ENCODE measurements around the gene TEX53. TPM values are rescaled to one million over a fixed set of nuclear protein-coding genes. Genes with fewer than 3 reads are reported as not detected.

Gene TEX53
- total and polyA plus RNA-seq, 2 donors (not counting 1 experiment from before 2014, with no cell fraction given) = not detected

DNA sequence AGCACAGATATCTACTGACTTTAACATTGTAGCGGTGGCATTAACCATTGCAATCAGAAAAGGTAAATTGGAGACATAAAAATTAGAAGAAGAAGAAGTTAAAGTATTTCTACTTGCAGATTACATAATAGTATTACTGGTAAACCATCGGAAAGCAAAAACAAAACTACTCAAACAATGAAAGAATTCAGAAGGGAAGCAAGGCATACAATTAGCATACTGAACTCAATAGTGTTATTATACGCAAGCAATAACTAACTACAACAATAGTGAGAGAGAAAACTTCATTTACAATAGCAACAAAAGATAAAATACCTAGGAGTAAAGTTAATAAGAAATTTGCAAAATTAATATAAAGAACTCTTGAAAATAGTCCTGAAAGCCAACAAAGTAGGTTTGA is 6.6 kb upstream of the TEX53 start:
- Histone ChIP-seq H3K4me3 (replicated peaks in 1 of 4; ENCODE audit: control extremely low read depth in 1 of 4, insufficient read depth in 1 of 4, low read depth in 3 of 4, low read length in 4 of 4) (no peak overlapping the region), H3K27me3 (ENCODE audit: control insufficient read depth, insufficient read depth, low read length) (peaks cover 5% of the 10 kb centered on the region), H3K27ac (ENCODE audit: insufficient read depth, low read length) (no peak overlapping the region), H4K20me1 (ENCODE audit: control insufficient read depth, extremely low read depth, insufficient read depth, low read length) (no peaks in the 10 kb centered on the region), H2AFZ (ENCODE audit: low read length) (no peak overlapping the region), H3K9me3 (ENCODE audit: control insufficient read depth, insufficient read depth, low read depth, low read length) (no peaks in the 10 kb centered on the region), H3K4me1 (ENCODE audit: control insufficient read depth, extremely low read depth, insufficient read depth, low read length) (no peaks in the 10 kb centered on the region), H3K4me2 (ENCODE audit: extremely low read depth, insufficient read depth, low read length) (no peak overlapping the region), H3K9ac (ENCODE audit: insufficient read depth, low read length) (no peak overlapping the region), H3K36me3 (ENCODE audit: control insufficient read depth, insufficient read depth, low read length) (no peaks in the 10 kb centered on the region), H3K79me2 (ENCODE audit: control insufficient read depth, insufficient read depth, low read length) (no peaks in the 10 kb centered on the region)
- TF ChIP-seq EZH2 (IDR thresholded peaks at IDR 0.05; ENCODE audit: low read length, missing control alignments) (no peak), CTCF (conservative IDR thresholded peaks at IDR 0.05 in 1 of 2, IDR thresholded peaks at IDR 0.05 in 1 of 2; ENCODE audit: low read depth in 1 of 2, low read length in 2 of 2) (no peak)
- DNase-seq (ENCODE audit: low read depth in 2 of 2) = no peak

DNA sequence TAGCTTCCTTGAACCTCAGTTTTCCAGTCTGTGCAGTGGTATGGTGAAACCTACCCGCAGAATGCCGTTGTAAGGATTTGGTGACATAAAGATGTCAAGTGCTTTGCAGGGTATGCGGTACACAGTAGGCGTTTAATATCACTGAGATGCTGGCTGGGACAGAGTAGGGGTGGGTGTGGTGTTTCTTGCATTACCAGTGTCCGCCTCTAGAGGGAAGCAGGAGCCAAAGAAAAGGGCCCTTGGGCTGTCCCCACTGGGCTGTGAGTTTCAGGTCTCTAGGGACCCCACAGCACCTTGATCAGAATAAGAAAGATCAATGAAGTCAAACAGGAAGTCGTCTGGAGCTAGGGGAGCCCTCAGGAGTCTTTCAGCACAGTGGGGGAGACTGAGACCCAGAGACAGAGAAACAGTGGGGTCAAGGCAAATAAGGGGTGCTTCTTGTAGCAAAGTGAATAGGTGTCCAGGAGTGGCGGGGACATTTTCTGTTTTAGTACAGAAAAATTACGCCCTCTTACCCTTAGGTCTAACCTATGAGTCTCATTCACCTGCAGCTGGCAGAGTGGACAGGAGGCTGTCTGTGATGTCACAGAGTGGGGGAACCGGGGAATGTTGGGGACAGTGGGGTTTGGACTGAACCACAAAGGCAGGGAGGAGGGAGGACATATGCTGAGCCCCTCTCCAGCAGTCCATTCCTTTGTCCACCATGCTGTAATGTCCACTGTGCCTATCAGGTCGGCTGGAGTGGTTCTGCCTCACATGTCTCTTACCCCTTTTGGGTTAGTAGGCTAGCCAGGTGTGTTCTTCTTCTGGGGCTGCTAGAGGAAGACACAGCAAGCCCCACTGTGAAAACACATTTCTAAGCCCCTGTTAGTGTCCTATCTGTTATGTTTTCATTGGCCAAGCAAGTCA is 4.7 kb upstream of the TEX53 start:
- TF ChIP-seq EZH2 (IDR thresholded peaks at IDR 0.05; ENCODE audit: low read length, missing control alignments) = no peak
- TF ChIP-seq CTCF (conservative IDR thresholded peaks at IDR 0.05 in 1 of 2, IDR thresholded peaks at IDR 0.05 in 1 of 2; ENCODE audit: low read depth in 1 of 2, low read length in 2 of 2) = peak; percentile 89 to 91
- H3K27ac ChIP-seq (ENCODE audit: insufficient read depth, low read length) = no peak overlapping the region
- peak in 1 of 2 donors; percentile 39 for DNase-seq (ENCODE audit: low read depth in 2 of 2)
- no peaks in the 10 kb centered on the region for H3K9me3 ChIP-seq (ENCODE audit: control insufficient read depth, insufficient read depth, low read depth, low read length)
- no peak overlapping the region for H3K4me2 ChIP-seq (ENCODE audit: extremely low read depth, insufficient read depth, low read length)
- no peaks in the 10 kb centered on the region for H4K20me1 ChIP-seq (ENCODE audit: control insufficient read depth, extremely low read depth, insufficient read depth, low read length)
- no peak overlapping the region for H3K4me3 ChIP-seq (replicated peaks in 1 of 4; ENCODE audit: control extremely low read depth in 1 of 4, insufficient read depth in 1 of 4, low read depth in 3 of 4, low read length in 4 of 4)
- no peak overlapping the region for H3K9ac ChIP-seq (ENCODE audit: insufficient read depth, low read length)
- no peaks in the 10 kb centered on the region for H3K36me3 ChIP-seq (ENCODE audit: control insufficient read depth, insufficient read depth, low read length)
- peaks cover 5% of the 10 kb centered on the region for H3K27me3 ChIP-seq (ENCODE audit: control insufficient read depth, insufficient read depth, low read length)
- no peaks in the 10 kb centered on the region for H3K79me2 ChIP-seq (ENCODE audit: control insufficient read depth, insufficient read depth, low read length)
- H3K4me1 ChIP-seq (ENCODE audit: control insufficient read depth, extremely low read depth, insufficient read depth, low read length) = no peaks in the 10 kb centered on the region
- no peak overlapping the region for H2AFZ ChIP-seq (ENCODE audit: low read length)

DNA sequence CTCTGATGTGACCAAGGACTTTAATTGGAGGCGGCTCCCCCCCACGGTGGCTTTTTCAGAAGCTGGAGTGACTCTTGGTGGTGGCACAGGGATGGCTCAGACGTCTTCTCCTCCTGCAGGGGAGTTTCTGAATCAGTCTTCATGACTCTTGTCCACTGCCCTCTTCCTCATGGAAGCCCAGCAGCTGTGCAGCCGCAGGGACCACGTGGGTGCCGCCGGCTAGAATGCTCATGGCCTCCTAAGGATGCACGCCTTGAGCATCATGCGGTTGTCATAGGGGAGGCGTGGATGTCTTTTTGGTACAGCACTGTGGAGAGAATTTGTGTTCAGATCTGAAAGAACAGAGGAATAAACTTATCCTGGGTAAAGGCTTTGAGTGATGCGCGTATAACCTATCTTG is 1.3 kb downstream of the TEX53 start:
- no peaks in the 10 kb centered on the region for H3K9me3 ChIP-seq (ENCODE audit: control insufficient read depth, insufficient read depth, low read depth, low read length)
- H3K36me3 ChIP-seq (ENCODE audit: control insufficient read depth, insufficient read depth, low read length) = no peaks in the 10 kb centered on the region
- H3K4me3 ChIP-seq (replicated peaks in 1 of 4; ENCODE audit: control extremely low read depth in 1 of 4, insufficient read depth in 1 of 4, low read depth in 3 of 4, low read length in 4 of 4) = no peak overlapping the region
- H3K79me2 ChIP-seq (ENCODE audit: control insufficient read depth, insufficient read depth, low read length) = no peaks in the 10 kb centered on the region
- no peak overlapping the region for H3K4me2 ChIP-seq (ENCODE audit: extremely low read depth, insufficient read depth, low read length)
- peaks cover 3% of the 10 kb centered on the region for H3K4me1 ChIP-seq (ENCODE audit: control insufficient read depth, extremely low read depth, insufficient read depth, low read length)
- DNase-seq (ENCODE audit: low read depth in 2 of 2) = no peak
- no peak overlapping the region for H3K9ac ChIP-seq (ENCODE audit: insufficient read depth, low read length)
- no peak overlapping the region for H3K27ac ChIP-seq (ENCODE audit: insufficient read depth, low read length)
- H2AFZ ChIP-seq (ENCODE audit: low read length) = no peak overlapping the region
- no peak for TF ChIP-seq EZH2 (IDR thresholded peaks at IDR 0.05; ENCODE audit: low read length, missing control alignments)
- TF ChIP-seq CTCF (conservative IDR thresholded peaks at IDR 0.05 in 1 of 2, IDR thresholded peaks at IDR 0.05 in 1 of 2; ENCODE audit: low read depth in 1 of 2, low read length in 2 of 2) = no peak
- no peaks in the 10 kb centered on the region for H4K20me1 ChIP-seq (ENCODE audit: control insufficient read depth, extremely low read depth, insufficient read depth, low read length)
- peaks cover 4% of the 10 kb centered on the region for H3K27me3 ChIP-seq (ENCODE audit: control insufficient read depth, insufficient read depth, low read length)

Measured in fibroblast of lung (primary cell).